LoVo (cell line): ENCODE data around the gene CA10.

Experiments used
- DNase-seq: peaks from one replicate; pipeline ENCODE4 v3.0.0-alpha.2; 2016; ENCODE audit warnings: low spot score

The CA10 gene

GRCh38 chr17:51765282-51766135 lies 393.0 kb downstream of the CA10 start:
- no peak for DNase-seq

GRCh38 chr17:51764387-51764971 lies 394.0 kb downstream of the CA10 start:
- peak; percentile 61 for DNase-seq

GRCh38 chr17:51763058-51763457 lies 395.5 kb downstream of the CA10 start:
- DNase-seq, result no peak

- no peak for DNase-seq
Measured at GRCh38 chr17:51761105-51761504, 397.4 kb downstream of the CA10 start.

- DNase-seq, result no peak
Measured at GRCh38 chr17:51759260-51759659, 399.3 kb downstream of the CA10 start.

- DNase-seq, result no peak
Measured at GRCh38 chr17:51751072-51751471, 407.4 kb downstream of the CA10 start.

GRCh38 chr17:51748749-51749604 lies 409.5 kb downstream of the CA10 start:
- no peak for DNase-seq

- DNase-seq, result no peak
Measured at GRCh38 chr17:51746421-51746820, 412.1 kb downstream of the CA10 start.

GRCh38 chr17:51745993-51746392 lies 412.5 kb downstream of the CA10 start:
- no peak for DNase-seq

GRCh38 chr17:51743477-51743876 lies 415.0 kb downstream of the CA10 start:
- no peak for DNase-seq

- no peak for DNase-seq
Measured at GRCh38 chr17:51742571-51742970, 415.9 kb downstream of the CA10 start.

- no peak for DNase-seq
Measured at GRCh38 chr17:51741458-51741857, 417.1 kb downstream of the CA10 start.

GRCh38 chr17:51740531-51740930 lies 418.0 kb downstream of the CA10 start:
- DNase-seq, result no peak

- no peak for DNase-seq
Measured at GRCh38 chr17:51739245-51739886, 419.1 kb downstream of the CA10 start.

GRCh38 chr17:51736356-51736755 lies 422.2 kb downstream of the CA10 start:
- DNase-seq, result no peak

- DNase-seq, result no peak
Measured at GRCh38 chr17:51734976-51735375, 423.5 kb downstream of the CA10 start.

- DNase-seq, result no peak
Measured at GRCh38 chr17:51734462-51734861, 424.1 kb downstream of the CA10 start.

- DNase-seq, result no peak
Measured at GRCh38 chr17:51733166-51733565, 425.3 kb downstream of the CA10 start.

- DNase-seq, result no peak
Measured at GRCh38 chr17:51731941-51732722, 426.4 kb downstream of the CA10 start.

- no peak for DNase-seq
Measured at GRCh38 chr17:51730303-51731050, 428.0 kb downstream of the CA10 start.

- no peak for DNase-seq
Measured at GRCh38 chr17:51725185-51725584, 433.3 kb downstream of the CA10 start.
